MCF 10A (cell line): ENCODE results near the gene CPVL. TPM values are rescaled to one million over a fixed set of nuclear protein-coding genes. Genes with fewer than 3 reads are reported as not detected.

Experiments used
- BruUV-seq: library from RNA; stranded (reverse); fragments of 400-500 nt; replicated peaks from 2 replicates; lab custom pipeline; 2021; lab: Mats Ljungman, UMichigan
- CTCF ChIA-PET: fragments of 300-600 bp; sonication (Branson Sonifier 250); formaldehyde crosslinking; extraction: SDS; loops from one replicate; lab custom pipeline; 2021; ENCODE audit warnings: antibody characterized with exemption, inconsistent platforms; lab: Yijun Ruan, JAX
- POLR2A ChIA-PET: fragments of 300-600, 350-650 bp; sonication (Branson Sonifier 250); formaldehyde crosslinking; extraction: SDS; loops from one replicate; lab custom pipeline; 2020; ENCODE audit warnings: antibody characterized with exemption, inconsistent platforms; lab: Yijun Ruan, JAX
- DNase-seq: peaks from one replicate; pipeline ENCODE4 v3.0.0-alpha.2; 2018; ENCODE audit not compliant: unreplicated experiment
- H3K27ac Mint-ChIP-seq: one replicate; pipeline ENCODE4 v1.8.0; 2022; ENCODE audit warnings: mild to moderate bottlenecking, low read depth, mixed read lengths; ENCODE audit not compliant: unreplicated experiment
- H3K27me3 Mint-ChIP-seq: one replicate; pipeline ENCODE4 v1.8.0; 2022; ENCODE audit warnings: mixed read lengths; ENCODE audit not compliant: insufficient read depth, unreplicated experiment
- H3K36me3 Mint-ChIP-seq: one replicate; pipeline ENCODE4 v1.8.0; 2022; ENCODE audit warnings: mild to moderate bottlenecking, moderate library complexity, mixed read lengths; ENCODE audit not compliant: insufficient read depth, unreplicated experiment
- H3K4me1 Mint-ChIP-seq: one replicate; pipeline ENCODE4 v1.8.0; 2022; ENCODE audit warnings: mixed read lengths; ENCODE audit not compliant: insufficient read depth, unreplicated experiment
- H3K4me3 Mint-ChIP-seq: one replicate; pipeline ENCODE4 v1.8.0; 2022; ENCODE audit warnings: mild to moderate bottlenecking, moderate library complexity, mixed read lengths; ENCODE audit not compliant: unreplicated experiment
- H3K9me3 Mint-ChIP-seq: one replicate; pipeline ENCODE4 v1.8.0; 2022; ENCODE audit warnings: mixed read lengths; ENCODE audit not compliant: unreplicated experiment
- CTCF ChIP-seq: fragments of 200-600 bp; IDR thresholded peaks from one replicate; pipeline ENCODE4 v1.8.0; 2022; ENCODE audit warnings: antibody characterized with exemption, mild to moderate bottlenecking; ENCODE audit not compliant: unreplicated experiment
- intact Hi-C: fragments of 100-400 bp; cut with micrococcal nuclease; formaldehyde crosslinking; loops from 2 replicates; pipeline ENCODE4 v1.14.1; 2022
- total RNA-seq: library from RNA; stranded (reverse); gene quantifications from 2 replicates; pipeline ENCODE4 v1.2.3, GENCODE V29; 2022

Gene CPVL
- total RNA-seq, 1 experiment from 2014 or later: 49.0 TPM

GRCh38 chr7:29193316-29194205, 47.2 kb upstream of the CPVL start:
- Mint-ChIP-seq H3K9me3 (no peaks in the 10 kb centered on the region), H3K4me1 (no peaks in the 10 kb centered on the region), H3K27ac (no peak overlapping the region), H3K27me3 (no peaks in the 10 kb centered on the region), H3K4me3 (peak overlapping the region; percentile 75), H3K36me3 (peaks cover 6% of the 10 kb centered on the region)
- intact Hi-C loops: loop anchor here (1.0 to 5.0 kb wide), 3 partner anchors 81 to 271 kb away; no protein-coding TSS in a partner anchor
- DNase-seq: no peak
- ChIA-PET POLR2A (interaction anchor here (1.8 kb wide), 1 partner anchor 89 kb away, joined by 7 read pairs; no protein-coding TSS in a partner anchor), CTCF (interaction anchor here (1.2 kb wide), 1 partner anchor 87 kb away, joined by 3 read pairs; no protein-coding TSS in a partner anchor)
- BruUV-seq: no TSS peak
- TF ChIP-seq CTCF: no peak

- POLR2A ChIA-PET: no interaction called here
- Mint-ChIP-seq H3K9me3 (no peaks in the 10 kb centered on the region), H3K4me1 (no peaks in the 10 kb centered on the region), H3K27me3 (no peaks in the 10 kb centered on the region), H3K27ac (no peak overlapping the region), H3K4me3 (peak overlapping the region; percentile 7), H3K36me3 (peaks cover 6% of the 10 kb centered on the region)
- no TSS peak for BruUV-seq
- CTCF ChIA-PET: interaction anchor here (1.4 to 6.1 kb wide), 2 partner anchors 54 to 269 kb away, joined by 3 to 97 read pairs; no protein-coding TSS in a partner anchor
- intact Hi-C loops: loop anchor here (5.0 kb wide), 1 partner anchor 81 kb away; no protein-coding TSS in a partner anchor
- TF ChIP-seq CTCF: no peak
- no peak for DNase-seq
These were observed 46.5 kb upstream of the CPVL start for GRCh38 chr7:29192811-29193210.

- ChIA-PET CTCF (interaction anchor here (0.7 to 6.2 kb wide), 5 partner anchors 53 to 269 kb away, joined by 3 to 140 read pairs (median 3); no protein-coding TSS in a partner anchor), POLR2A (interaction anchor here (0.6 kb wide), 1 partner anchor 12 kb away, joined by 3 read pairs; no protein-coding TSS in a partner anchor)
- DNase-seq: no peak
- H3K9me3 Mint-ChIP-seq: no peaks in the 10 kb centered on the region
- intact Hi-C loops: loop anchor here (5.0 kb wide), 1 partner anchor 80 kb away; no protein-coding TSS in a partner anchor
- no peaks in the 10 kb centered on the region for H3K4me1 Mint-ChIP-seq
- no peaks in the 10 kb centered on the region for H3K27me3 Mint-ChIP-seq
- peaks cover 6% of the 10 kb centered on the region for H3K36me3 Mint-ChIP-seq
- no peak overlapping the region for H3K27ac Mint-ChIP-seq
- no peak for TF ChIP-seq CTCF
- no TSS peak for BruUV-seq
- no peak overlapping the region for H3K4me3 Mint-ChIP-seq
These were observed 46.0 kb upstream of the CPVL start for GRCh38 chr7:29192323-29192722.
